HG03378 (cell line): Measurements from ENCODE around the gene PSME3IP1.
A peak's percentile ranks its signal among the peaks of the same experiment; 100 is the strongest.
"Not testable (repeated sequence)": the region's sequence is repeated elsewhere in the genome, so short reads cannot be mapped to it uniquely, and the experiment has no call there.

Experiments
- ATAC-seq: cut with Tn5 transposase; IDR thresholded peaks from one replicate; pipeline ENCODE4 v1.9.1; 2021; ENCODE audit warnings: mild to moderate bottlenecking, moderate library complexity; ENCODE audit not compliant: unreplicated experiment

The PSME3IP1 gene

GRCh38 chr16:57200321-57200720 lies 14.5 kb upstream of the PSME3IP1 start:
- ATAC-seq = not testable (repeated sequence)

DNA sequence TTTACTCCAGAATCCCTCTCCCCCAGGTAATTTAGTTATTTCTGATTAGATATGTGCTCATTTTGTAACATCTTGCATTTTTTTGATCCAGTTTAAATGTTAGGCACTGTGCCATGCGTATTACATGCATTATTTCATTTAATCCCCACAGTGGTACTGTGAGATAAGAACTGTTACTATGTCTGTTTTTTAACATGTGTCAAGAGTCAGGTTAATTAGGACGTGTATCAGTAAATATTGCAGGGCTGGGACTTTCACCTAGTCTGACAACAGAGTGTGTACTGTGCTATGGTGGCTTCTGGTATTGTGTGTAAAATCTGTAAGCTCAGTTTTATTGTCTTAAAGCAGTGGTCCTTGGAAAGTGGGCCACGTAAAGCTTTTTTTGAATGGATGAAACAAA lies 10.9 kb upstream of the PSME3IP1 start:
- no peak for ATAC-seq

DNA sequence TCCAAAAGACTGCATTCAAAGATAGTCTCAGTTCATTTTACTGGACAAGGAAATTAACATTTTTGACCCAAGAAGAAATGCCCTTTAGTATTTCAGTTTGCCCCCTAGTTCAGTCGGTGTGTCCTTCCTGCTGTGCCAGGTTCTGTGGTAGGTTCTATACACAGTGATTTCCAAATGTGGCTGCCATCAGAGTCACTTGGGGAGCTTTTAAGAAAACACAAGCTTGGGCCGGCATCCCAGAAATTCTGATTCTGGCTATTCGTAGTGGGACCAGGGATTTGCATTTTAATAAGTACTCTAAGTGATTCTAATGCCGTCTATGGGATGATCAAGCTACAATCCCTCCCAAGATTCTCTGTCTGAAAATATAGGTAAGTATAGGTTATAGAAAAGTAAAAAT lies 10.4 kb upstream of the PSME3IP1 start:
- no peak for ATAC-seq

DNA sequence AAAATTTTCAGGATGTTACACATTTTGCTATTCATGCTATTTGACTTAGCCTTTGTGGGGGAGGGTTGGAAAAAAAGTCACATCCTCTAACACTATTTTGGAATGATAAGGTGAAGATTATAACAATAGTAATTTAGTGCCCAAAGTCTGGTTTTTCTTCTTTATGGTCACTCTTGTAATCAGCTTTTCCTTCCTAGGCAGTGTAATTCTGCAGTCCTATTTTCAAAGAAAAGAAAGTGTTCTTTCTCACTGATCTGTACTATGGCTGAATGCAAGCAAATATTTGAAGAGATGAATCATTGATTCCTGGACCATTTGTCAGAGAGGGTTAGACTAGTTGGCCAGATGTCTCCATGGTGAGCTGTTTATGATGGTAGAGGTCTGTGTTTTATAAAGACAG lies 8.7 kb upstream of the PSME3IP1 start:
- ATAC-seq = no peak

- ATAC-seq = no peak
Observed at GRCh38 chr16:57192720-57193486, 7.1 kb upstream of the PSME3IP1 start.

DNA sequence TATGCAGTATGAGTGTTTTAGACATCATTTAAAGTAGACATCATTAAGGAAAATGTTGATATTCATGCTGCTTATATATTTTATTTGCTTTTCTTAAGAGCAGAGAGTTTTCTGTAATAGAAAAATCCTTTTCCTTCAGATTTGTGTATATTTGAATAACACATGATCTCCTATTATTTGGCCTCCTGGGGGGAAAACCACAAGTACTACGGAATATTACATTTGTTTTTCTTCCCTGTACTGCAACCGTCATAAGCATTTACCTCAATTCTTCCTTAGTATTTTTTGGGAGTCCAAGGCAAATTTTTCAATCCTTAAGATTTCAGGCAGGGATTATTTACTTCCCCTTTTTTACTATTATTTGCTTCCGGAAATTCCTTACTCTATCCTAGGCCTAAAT lies 6.3 kb upstream of the PSME3IP1 start:
- no peak for ATAC-seq

- no peak for ATAC-seq
Observed at GRCh38 chr16:57191056-57191571, 5.3 kb upstream of the PSME3IP1 start.

DNA sequence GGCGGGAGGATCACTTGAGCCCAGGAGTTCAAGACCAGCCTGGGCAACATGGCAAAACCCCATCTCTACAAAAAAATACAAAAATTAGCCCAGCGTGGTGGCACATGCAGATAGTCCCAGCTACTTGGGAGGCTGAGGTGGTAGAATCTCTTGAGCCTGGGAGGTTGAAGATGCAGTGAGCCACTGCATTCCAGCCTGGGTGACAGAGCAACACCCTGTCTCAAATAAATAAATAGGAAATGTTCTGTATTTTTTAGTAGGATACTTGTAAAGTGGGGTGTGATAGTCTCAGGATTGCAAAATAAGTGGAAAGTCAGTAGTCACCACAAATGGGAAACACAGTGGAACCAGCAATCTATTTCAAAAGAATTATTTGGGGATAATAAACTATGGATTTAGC lies 4.3 kb upstream of the PSME3IP1 start:
- ATAC-seq = no peak

DNA sequence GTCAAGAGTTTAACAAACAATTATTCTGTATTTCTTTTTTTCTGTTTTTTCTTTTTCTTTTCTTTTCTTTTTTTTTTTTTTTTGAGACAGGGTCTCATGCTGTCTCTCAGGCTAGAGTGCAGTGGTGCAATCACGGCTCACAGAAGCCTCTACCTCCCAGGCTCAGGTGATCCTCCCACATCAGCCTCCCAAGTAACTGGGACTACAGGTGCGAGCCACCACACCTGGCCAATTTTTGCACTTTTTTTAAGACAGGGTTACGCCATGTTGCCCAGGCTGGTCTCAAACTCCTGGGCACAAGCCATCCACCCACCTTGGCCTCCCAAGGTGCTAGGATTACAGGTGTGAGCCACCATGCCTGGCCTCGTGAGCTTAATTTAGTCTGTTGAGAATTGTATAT lies 3.7 kb upstream of the PSME3IP1 start:
- not testable (repeated sequence) for ATAC-seq

- ATAC-seq = no peak
Observed at GRCh38 chr16:57188711-57189002, 2.8 kb upstream of the PSME3IP1 start.

GRCh38 chr16:57187902-57188710 lies 2.3 kb upstream of the PSME3IP1 start:
- not testable (repeated sequence) for ATAC-seq

GRCh38 chr16:57186872-57187854 lies 1.3 kb upstream of the PSME3IP1 start:
- ATAC-seq = no peak

DNA sequence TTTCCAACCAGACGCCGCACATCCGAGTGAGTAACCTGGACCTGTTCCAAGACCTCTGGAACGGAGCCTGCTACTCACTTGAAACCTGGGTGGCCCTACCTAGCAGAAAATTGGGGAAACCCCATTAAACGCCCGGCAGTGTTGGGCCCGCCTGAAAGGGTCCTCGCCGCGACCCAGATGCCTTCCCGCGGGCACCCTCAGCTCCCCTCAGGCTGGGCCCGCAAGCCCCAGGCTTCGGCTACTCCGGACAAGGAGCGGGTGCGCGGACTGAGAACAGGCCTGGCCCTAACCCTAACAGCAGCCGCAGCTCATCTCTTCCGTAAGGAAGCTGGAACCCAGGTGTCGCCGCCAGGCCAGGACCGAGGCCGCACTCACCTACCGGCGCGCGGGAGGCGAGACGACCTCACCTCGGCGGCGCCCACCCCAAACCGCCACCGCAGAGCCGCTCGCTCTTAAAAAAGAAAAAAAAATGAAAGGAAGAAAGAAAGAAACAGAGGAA lies 344 bp downstream of the PSME3IP1 start:
- ATAC-seq = peak; percentile 34

GRCh38 chr16:57184887-57185445 lies 873 bp downstream of the PSME3IP1 start:
- ATAC-seq = no peak

DNA sequence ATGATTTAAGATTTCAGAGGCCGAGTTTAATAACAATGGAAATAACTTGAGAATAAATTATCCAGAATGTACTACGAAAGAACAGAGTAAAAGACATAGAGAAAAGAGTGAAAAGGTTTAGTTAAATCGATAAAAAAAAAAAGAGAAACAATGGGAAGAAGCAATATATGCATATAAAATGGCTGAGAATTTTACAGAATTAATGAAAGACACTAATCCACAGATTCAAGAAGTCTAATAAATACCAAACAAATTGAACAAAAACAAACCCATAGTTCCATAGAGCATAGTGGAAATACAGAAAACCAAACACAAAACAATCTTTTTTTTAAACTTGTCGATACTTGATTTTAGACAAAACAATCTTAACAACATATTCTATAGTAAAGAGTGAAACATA lies 1.7 kb downstream of the PSME3IP1 start:
- no peak for ATAC-seq

DNA sequence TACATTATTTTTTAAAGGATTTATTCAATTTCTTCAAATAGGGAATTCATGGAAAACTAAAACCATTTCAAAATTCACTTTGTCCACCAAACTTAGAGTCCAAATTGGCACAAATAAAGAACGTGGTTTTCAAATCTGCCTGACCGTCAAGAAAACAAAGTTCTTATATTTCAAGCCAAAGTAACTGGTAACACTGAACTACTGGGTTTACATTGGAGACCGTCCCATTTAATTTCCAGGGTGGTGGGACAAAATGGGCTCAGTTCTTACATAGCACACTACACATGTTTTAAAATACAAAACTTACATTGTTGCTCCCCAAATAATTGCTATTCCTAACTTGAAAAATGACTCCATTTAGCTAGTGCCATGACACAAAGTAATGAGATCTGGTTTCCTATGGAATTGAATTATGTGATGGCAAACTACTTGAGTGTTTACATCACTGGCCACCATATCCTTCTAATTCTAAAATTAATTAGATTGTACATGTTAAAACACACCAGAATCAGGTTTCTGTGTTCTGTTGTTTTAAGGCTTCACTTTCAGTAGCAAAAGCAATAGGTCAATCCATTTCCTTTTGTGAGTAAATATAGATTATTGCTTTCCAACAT lies 6.5 kb downstream of the PSME3IP1 start:
- no peak for ATAC-seq

DNA sequence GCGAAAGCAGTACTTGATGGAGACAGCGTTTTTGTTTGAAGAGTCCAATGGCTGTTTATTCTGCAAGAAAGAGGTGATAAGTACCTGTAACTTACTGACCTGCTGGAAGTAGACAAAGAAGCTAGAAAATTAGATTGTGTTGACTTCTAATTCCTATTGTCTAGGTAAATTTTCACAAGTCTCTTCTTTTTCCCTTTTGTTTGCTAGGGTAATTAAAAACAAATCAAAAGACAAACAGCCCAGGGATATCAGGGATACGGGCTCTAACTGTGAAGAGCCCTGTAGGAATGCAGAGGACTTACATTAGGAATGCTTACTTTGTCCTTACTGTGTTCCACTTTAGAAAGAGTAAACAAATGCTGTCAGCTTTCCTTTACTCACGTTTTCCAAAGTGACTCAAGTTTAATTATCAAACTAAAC lies 7.0 kb downstream of the PSME3IP1 start:
- no peak for ATAC-seq

GRCh38 chr16:57178196-57178595 lies 7.6 kb downstream of the PSME3IP1 start:
- ATAC-seq = no peak

DNA sequence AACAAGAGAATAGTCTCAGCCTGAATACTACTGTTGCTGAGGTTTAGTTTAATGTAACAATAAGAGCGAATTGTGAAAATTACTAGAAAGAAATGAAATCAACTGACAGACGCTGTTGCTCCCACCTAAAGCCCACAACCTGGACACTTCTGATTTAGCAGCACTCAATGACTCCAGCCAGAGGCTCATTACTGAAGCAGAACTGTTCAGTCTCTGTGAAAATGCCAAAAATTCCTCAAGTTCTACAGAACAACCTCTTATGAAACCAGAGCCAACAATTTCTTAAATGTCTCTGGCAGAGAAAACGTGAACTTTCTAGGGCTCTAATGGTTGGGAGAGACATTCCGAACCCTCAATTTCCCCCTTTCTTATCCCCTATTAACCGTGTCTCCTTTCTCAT lies 9.9 kb downstream of the PSME3IP1 start:
- no peak for ATAC-seq

DNA sequence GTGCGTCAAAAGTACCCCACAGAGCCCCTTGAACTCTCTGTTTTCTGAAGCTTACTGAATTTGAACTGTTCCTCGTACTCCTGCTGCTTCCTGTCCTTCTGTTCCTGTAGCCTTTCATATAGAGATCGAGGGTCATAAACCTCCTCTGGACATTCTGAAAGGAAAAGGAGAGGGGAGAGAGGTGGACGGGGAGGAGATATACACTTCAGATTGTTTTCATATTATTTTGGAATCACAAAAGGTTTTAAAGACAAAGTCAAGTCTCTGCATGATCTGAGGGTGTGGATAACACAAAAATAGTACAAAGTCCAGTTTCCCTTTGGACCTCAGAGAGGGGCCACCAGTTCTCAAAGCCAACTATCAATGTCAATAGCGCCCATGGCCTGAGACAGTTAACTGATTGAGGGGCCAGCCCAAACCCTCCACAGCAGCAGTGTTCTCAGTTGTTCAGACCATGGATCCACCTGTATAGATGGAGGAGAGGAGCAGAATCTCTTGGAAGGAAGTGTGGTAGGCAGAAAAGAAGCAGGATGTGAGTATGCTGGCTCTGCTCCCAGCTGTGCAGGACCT lies 13.0 kb downstream of the PSME3IP1 start:
- no peak for ATAC-seq
